GM10266 (cell line): Measurements from ENCODE around the gene CAMK1D.

ENCODE experiments used
- DNase-seq: peaks from one replicate; pipeline ENCODE4 v3.0.0; 2012; ENCODE audit errors: extremely low spot score
- TF ChIP-seq, protein P1 (sequence below): IDR thresholded peaks from 2 replicates; pipeline ENCODE4 v1.5.1; 2012; ENCODE audit warnings: mild to moderate bottlenecking, low read depth; ENCODE audit not compliant: control insufficient read depth, insufficient read depth; ENCODE audit errors: missing control alignments

CAMK1D gene

DNA sequence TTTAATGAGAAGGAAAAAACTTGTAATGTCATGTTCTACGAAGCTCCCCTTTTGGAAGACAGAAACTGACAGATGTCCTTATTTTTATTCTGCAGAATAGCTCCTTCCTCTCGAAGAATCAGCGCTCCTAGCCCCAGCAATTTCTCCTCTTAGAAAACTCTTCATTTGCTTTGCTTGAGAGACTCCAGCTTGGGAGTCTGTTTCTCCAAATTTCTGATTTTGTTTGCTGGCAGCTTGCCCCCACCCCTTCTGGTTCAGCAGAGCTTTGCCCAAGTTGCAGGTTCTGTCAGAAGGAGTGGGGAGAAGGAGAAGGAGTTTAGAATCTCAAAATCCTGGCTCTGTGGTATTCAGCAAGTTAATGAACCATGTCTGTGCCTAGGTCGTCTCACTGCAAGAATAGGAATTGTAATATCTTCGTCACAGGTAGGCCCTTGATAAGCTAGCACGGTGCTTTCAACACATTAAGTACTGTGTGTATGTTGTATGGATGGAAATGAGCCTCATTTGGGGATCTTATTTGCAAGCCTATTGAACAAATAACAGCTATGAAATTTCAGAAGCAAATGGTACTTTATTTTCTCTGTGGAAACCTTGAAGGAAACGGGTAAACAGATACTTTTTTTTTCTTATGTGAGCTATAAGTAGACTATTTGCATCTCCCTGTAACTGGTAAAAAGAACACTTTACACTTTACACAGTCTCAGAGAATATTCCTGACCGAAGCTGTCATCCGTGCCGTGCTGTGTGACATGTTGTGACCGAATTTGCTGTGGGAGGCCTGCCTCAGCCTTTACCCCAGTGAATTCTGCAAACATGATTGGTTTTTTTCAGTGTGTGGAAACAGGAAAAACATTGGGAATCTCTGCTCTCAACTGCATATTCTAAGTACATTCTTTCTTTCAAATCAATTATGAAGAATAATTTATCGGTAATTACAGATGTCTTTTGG, 290.9 kb downstream of the CAMK1D start:
- DNase-seq = no peak
- TF ChIP-seq, protein P1, sequence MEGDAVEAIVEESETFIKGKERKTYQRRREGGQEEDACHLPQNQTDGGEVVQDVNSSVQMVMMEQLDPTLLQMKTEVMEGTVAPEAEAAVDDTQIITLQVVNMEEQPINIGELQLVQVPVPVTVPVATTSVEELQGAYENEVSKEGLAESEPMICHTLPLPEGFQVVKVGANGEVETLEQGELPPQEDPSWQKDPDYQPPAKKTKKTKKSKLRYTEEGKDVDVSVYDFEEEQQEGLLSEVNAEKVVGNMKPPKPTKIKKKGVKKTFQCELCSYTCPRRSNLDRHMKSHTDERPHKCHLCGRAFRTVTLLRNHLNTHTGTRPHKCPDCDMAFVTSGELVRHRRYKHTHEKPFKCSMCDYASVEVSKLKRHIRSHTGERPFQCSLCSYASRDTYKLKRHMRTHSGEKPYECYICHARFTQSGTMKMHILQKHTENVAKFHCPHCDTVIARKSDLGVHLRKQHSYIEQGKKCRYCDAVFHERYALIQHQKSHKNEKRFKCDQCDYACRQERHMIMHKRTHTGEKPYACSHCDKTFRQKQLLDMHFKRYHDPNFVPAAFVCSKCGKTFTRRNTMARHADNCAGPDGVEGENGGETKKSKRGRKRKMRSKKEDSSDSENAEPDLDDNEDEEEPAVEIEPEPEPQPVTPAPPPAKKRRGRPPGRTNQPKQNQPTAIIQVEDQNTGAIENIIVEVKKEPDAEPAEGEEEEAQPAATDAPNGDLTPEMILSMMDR = no peak

DNA sequence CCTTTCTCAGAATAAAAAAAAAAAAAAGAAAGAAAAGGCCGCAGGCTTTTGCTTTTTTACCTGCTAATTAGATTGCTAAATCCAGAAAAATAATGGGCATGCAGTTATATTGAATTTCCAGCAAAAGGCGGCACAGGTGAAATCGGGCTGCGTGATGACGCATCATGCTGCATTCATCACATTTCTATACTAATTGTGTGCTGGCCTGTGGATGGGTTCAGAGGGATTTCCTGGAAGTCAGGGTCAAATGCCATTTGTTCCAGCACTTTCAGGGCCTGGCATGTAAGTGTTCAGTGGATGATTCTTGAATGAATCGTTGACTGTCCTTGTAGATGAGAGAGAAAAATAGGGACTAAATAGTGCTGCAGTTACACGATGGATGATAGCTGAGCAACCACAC, 292.7 kb downstream of the CAMK1D start:
- no peak for DNase-seq
- TF ChIP-seq, protein P1 = no peak

DNA sequence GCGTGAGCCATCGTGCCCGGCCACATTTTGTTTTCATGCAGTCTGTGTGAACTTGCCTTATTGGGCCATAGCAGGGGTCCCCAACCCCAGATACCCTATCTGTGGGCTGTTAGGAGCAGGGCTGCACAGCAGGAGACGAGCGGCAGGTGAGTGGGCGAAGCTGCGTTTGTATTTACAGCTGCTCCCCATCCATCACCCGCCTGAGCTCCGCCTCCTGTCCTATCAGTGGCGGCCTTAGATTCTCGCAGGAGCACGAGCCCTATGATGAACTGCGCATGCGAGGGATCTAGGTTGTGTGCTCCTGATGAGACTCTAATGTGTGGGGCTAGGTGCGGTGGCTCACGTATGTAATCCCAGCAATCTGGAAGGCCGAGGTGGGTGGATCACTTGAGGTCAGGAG, 293.9 kb downstream of the CAMK1D start:
- TF ChIP-seq, protein P1 = no peak
- DNase-seq = no peak

DNA sequence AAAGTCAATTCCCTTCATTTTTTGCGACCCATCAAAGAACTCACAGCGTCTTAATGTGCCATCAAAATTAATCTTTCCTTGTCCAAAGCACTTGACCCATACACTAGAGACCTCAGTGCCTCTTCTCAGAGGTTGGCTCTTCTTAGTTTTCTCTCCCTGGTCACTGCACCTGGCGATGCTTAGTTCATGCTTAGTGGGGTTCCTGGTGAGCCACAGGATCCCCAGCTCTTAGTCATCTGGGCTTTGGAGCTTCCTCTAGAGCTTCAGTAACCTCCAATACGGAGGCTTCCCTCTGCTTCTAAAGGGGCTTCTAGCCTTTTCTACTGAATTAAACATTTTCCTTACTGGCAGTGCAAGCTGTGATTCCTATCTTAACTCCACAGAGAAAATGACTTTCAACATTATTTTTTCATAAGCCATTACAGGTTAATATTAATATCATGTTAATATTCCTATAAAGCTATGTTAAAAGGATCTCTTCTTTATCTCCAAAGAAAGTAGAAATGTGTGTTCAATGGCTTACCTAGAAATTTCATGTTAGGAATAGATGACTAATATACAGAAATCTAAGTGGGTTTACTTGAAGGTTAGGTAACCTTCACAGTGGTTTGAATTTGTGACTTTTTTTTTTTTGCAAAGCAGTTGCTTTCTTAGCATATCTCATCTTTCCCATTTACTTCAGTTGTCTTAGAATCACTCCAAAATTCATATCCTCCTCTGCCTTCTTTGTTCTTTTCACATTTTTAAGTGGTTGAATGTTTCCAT, 295.2 kb downstream of the CAMK1D start:
- TF ChIP-seq, protein P1 = no peak
- DNase-seq = peak; percentile 25

- TF ChIP-seq, protein P1 = no peak
- DNase-seq = no peak
Observed at GRCh38 chr10:12645449-12645848, 296.1 kb downstream of the CAMK1D start.

DNA sequence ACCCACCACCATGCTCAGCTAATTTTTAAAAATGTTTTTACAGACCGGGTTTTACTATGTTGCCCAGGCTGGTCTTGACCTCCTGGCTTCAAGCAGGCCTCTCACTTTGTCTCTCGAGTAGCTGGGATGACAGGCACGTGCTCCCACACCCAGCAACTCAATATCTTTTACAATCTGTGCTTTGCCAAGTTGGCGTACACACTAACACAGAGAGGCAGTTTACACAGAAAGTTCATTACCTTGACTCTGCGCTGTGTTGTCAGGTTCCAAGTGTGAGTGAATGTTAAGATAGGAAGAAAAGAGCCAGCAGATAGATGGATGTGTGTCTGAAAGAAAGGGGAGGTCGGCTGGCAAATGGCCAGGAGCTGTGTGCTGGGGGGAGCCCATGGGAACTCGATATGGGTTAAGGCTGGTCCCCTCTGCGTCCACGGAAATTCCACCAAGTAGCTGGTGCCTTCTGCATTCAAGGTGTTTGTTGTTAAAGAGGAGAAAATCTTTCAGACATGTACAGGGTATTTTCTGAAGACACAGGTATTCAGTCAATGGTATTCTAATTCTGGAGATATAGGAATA, 299.8 kb downstream of the CAMK1D start:
- TF ChIP-seq, protein P1 = no peak
- no peak for DNase-seq
